ENCODE results near the gene AIPL1.

AIPL1 gene

GRCh38 chr17:6448473-6448872, 13.6 kb upstream of the AIPL1 start:
- no peak for DNase-seq (ENCODE audit: low read depth)

GRCh38 chr17:6446516-6447100, 11.7 kb upstream of the AIPL1 start:
- DNase-seq (ENCODE audit: low read depth), result no peak

DNA sequence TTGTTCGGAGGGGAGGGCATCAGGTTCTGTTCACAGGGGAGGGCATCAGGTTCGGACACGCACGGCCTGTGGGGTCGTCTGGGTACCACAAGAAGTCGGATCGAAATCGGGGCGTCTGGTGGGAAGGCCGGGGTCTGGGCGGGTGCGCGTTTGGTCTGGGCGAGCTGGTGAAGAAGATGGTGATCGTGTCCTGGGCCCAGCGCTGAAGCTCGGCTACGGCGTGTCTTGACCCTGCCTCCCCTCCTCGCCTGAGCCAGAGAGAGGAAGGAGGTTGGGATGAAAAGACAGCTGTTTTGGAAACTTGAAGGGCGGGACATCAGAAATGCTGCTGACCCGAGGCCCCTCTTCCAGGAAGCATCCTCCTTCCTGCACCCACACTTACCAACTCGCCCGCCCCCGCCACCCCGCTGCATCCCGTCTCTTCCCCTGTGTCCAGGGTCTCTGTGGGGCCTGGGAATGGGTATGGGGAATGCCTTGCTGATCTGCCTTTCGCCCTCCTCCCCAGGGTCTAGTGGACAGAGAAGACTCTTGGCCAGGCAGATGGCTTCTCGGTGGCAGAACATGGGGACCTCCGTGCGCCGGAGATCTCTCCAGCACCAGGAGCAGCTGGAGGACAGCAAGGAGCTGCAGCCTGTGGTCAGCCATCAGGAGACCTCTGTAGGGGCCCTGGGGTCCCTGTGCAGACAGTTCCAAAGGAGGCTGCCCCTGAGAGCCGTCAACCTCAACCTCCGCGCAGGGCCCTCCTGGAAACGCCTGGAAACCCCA, 9.8 kb upstream of the AIPL1 start:
- no peak for DNase-seq (ENCODE audit: low read depth)

DNA sequence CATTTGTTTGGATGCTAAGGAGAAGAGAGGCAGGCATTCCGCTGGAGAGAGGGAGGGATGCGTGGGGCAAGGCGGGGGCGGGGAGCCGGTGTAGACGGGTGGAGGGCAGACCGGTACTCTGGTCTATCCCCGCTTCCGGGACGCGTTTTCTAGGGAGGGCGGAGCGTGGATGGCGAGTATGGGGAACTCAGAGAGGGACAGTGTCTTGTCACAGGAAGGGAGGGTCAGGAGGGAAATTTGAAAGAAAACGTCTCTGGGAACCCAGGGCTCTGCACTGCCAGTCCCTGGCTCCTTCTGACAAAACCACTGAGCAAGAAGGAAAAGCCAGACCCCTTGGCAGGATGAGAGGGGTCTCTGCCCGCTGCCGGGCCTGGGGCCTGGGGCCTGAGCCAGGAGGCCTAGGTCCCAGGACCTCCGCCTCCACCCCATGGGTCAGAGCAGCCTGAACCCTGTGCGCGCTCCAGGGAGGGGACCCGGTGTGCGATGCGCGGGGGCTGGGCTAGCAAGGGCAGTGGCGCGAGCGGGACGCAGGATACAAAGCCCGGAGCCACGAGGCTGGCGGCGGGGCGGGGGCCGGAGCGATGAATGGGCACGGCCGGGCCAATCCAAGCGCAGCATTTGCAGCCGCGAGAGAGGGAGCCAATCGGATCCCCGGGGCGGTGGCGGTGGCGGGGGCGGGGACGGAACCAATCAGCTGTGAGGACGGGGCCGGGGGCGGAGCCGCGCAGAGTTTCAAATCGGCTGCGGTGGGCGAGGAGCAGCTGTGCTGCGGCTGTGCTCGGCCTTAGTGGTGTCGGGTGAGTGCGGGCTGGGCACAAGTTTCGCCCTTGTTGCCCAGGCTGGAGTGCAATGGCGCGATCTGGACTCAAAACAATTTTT, 9.0 kb upstream of the AIPL1 start, which contains the start of gene PIMREG:
TSS of gene PIMREG (plus strand) at position 764 of the 879 bp plus-strand sequence. CDS start 656 bp downstream, outside the sequence.
- peak; percentile 78 for DNase-seq (ENCODE audit: low read depth)

- DNase-seq (ENCODE audit: low read depth), result no peak
Measured at GRCh38 chr17:6442775-6443174, 7.9 kb upstream of the AIPL1 start.

- DNase-seq (ENCODE audit: low read depth), result no peak
Measured at GRCh38 chr17:6439951-6440350, 5.0 kb upstream of the AIPL1 start.

DNA sequence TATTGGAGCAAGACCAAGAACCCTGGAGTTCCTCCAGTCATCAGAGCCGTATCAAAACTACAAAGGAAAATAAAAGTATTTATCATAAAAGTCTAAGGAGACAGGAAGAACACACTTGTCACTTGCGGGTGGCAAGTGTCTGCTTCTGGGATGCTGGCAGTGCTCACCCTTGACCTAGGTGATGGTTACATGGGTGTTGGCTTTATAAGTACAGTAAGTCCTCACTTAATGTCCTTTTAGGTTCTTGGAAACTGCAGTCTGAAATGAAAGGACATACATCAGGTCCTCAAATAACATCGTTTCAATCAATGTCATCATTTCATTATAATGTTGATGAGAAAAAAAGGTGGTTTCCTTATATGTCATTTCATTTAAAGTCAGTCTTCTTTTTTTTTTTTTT, 3.0 kb upstream of the AIPL1 start:
- DNase-seq (ENCODE audit: low read depth), result no peak

GRCh38 chr17:6437466-6437865, 2.5 kb upstream of the AIPL1 start:
- DNase-seq (ENCODE audit: low read depth), result no peak

DNA sequence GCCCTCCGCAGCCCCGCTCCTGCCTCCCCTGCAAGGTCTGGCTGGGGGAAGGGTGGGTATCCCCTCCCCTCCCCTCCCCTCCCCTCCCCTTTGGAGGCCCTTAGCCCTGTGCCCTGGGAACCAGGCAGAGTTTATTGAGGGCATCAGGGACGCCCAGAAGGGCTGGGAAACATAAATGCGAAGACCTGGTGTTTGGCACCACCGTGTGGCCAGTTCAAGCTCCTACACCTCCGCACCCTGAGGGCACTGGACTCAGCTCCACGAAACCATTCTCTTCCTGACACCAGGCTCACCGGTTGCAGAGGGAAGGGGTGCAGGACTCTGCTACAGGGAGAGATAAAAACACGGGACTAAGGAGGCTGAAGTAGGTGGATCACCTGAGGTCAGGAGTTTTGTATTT, 1.0 kb upstream of the AIPL1 start:
- DNase-seq (ENCODE audit: low read depth), result peak; percentile 20

- no peak for DNase-seq (ENCODE audit: low read depth)
Measured at GRCh38 chr17:6430769-6431168, 4.2 kb downstream of the AIPL1 start.

DNA sequence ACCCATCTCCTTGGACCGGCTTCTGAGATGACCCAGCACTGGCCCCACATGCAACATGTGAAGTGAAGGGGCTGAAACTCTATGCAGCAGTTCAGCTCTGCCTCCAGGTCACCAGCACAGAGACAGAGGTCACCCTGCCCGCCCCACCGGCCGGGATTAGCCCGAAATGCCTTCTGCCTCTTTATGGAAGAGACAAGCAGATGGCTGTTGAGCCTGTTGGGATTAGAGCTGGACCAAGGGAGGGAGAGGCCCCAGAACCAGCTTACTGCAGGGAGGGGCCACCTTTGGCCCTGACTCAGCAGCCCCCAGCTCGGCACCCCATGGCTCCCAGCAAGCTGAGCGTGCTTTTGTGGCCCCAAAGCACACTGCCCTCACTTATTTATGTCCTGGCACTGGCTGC, 5.7 kb downstream of the AIPL1 start:
- DNase-seq (ENCODE audit: low read depth), result no peak

DNA sequence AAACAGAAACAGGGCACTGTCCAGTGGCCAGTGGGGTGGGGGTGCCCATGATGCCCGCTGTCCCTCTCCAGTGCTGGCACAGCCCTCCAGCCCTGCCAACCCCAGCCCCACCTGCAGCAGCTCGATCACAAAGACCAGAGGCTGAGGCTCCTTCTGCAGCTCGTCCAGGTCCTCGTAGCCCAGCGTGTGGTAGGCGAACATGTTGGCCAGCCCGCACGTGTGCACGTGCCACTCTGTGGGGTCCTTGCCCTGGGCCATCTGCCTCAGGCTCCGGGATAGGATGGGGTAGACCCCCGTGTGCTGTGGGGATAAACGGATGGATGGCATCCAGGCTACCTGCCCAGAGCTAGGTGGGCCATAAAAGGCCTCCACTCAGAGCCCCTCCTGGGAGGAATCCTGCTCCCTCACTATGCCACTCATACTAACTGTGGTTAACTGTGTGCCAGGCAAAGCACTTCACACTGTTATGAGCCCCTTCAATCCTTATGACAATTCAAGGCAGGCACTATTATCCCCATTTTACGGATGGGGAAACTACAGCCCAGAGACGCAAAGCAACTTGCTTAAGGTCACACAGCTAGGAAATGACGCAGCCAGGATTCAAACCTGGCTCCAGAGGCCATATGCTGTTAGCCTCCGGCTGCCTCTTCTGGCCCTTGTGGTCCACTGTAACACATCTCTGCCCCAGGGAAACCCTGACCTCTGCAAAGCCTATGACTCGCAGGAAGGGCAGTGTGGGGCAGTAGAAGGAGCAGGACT, 6.5 kb downstream of the AIPL1 start:
- DNase-seq (ENCODE audit: low read depth), result no peak

GRCh38 chr17:6427279-6427781, 7.6 kb downstream of the AIPL1 start:
- DNase-seq (ENCODE audit: low read depth), result no peak

- no peak for DNase-seq (ENCODE audit: low read depth)
Measured at GRCh38 chr17:6426356-6427101, 8.4 kb downstream of the AIPL1 start.

- DNase-seq (ENCODE audit: low read depth), result no peak
Measured at GRCh38 chr17:6425407-6425806, 9.5 kb downstream of the AIPL1 start.

DNA sequence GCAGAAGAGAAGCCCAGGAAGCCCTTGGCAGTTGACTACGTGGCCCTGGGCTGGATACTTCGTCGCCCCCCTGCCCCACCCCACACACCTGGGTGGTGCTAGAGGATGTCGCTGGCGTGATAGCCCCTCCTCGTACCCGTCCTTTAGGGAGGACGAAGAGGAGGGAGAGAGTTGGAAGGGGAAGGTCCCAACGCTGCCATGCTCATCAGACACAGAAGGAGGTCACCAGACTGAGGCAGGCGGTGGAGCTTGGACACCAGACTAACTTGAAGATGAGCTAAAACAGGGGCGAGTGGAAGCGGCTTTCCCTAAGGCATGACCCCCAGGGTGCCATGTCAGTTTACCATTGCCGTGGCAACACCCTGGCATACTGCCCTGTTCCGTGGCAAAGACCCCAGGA, 11.0 kb downstream of the AIPL1 start:
- DNase-seq (ENCODE audit: low read depth), result no peak

DNA sequence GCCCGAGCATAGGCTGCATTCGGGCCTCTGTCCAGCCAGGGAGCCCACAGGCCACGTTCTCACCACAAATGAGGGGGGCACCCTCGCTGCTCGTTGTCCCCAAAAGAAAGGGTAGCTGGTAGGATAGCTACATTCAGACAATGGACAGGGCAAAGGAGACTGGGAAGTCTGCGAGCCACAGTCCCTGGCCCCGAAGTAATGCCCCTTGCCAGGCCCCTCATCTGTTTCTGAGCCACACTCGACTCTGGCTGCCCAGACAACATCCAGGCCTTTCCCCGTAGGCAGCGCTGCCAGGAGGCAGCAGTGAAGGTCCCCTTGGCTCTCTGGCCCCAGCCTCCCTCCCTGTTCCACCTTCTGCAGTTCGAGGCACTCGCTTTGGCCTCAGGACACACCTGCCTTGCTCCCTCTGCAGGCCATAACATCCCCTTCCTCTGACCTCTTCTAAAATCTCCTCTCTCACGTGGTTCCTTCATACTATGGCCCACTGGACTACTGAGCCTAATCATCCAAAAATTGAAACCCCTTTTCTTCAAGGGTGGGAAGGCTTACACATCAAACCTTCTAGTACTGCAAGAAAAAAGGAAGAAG, 12.2 kb downstream of the AIPL1 start:
- DNase-seq (ENCODE audit: low read depth), result no peak

GRCh38 chr17:6421700-6422604, 13.0 kb downstream of the AIPL1 start:
- peak; percentile 49 for DNase-seq (ENCODE audit: low read depth)

DNA sequence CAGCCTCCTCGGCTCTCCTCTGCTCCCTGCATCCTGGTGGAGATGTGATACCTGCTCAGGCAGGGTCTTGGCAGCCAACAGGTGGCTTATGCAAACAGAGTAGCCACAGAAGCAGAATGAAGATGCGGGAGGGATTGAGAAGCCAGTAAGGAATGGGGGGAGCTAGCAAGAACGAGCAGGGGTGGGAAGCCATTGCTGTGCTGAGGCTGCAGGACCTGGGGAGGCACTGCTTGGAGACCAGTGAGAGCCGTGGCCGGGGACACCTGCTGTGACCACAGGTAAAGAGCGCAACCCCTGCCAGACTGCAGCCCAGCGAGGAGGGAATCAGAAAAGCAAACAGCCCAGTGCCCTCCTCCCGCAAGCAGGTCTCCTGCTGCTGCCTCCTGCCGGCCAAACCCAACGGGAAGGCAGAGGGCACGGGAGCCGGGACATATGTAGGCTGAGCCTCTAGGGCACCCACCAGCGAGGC, 14.7 kb downstream of the AIPL1 start:
- no peak for DNase-seq (ENCODE audit: low read depth)

DNA sequence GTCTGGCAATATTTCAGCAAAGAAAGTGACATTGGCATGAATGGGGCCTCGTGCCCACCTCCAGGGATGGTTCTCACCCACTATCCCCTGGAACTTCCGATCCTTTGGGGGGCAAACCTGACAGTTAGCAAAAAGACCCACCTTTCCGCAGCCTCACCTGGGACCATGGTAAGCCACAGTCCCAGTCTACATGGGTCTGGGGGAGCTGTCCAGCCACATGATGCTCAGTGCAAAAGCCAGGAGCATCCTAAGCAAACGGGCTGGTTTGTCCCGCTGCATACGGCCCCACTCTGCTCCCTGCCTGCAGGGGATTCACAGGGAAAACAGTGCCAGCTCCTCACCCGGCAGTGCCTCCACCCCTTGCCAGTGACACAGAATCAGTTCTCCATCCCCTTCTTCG, 19.3 kb downstream of the AIPL1 start:
- no peak for DNase-seq (ENCODE audit: low read depth)
